Gastrocnemius medialis (tissue), 4 donors: ENCODE measurements around the gene RUVBL2.

Experiments used
- CTCF ChIP-seq, 5 experiments: fragments of 450-650 bp in 3 of 5; fragments of 200-600 bp in 2 of 5; sonication (generic) in 2 of 5; IDR thresholded peaks in 4 of 5; conservative IDR thresholded peaks in 1 of 5; 1 replicate in 4 of 5; 2 replicates in 1 of 5; pipeline ENCODE4 v1.5.1; 2016 to 2019; ENCODE audit warnings: antibody characterized with exemption in 5 of 5, mild to moderate bottlenecking in 3 of 5, moderate library complexity in 3 of 5
- POLR2A ChIP-seq, 2 donors: fragments of 450-650 bp; IDR thresholded peaks; one replicate each; pipeline ENCODE4 v1.6.1; 2017; ENCODE audit warnings: antibody characterized with exemption in 2 of 2, mild to moderate bottlenecking in 2 of 2, moderate library complexity in 2 of 2

- no peak for TF ChIP-seq POLR2A (IDR thresholded peaks at IDR 0.05)
- peak; percentile 19 to 53 (median 36) for TF ChIP-seq CTCF (IDR thresholded peaks at IDR 0.05 in 4 of 5, conservative IDR thresholded peaks at IDR 0.05 in 1 of 5)
Observed at GRCh38 chr19:49017666-49018351, 24.1 kb downstream of the RUVBL2 start.
